NCI-H524 treated with DMSO at 0.1 percent for 48 hours (cell line): ENCODE results near the gene PSMD1.
"Not testable (repeated sequence)": the region's sequence is repeated elsewhere in the genome, so short reads cannot be mapped to it uniquely, and the experiment has no call there.

Experiments used
- DNase-seq: peaks from one replicate; lab custom pipeline; 2025; lab: John Stamatoyannopoulos, UW

PSMD1 gene

GRCh38 chr2:231117148-231117547, 60.5 kb downstream of the PSMD1 start:
- no peak for DNase-seq

- no peak for DNase-seq
Observed at GRCh38 chr2:231117922-231118613, 61.4 kb downstream of the PSMD1 start.

- no peak for DNase-seq
Observed at GRCh38 chr2:231118614-231118942, 61.9 kb downstream of the PSMD1 start.

- DNase-seq = no peak
Observed at GRCh38 chr2:231123362-231123898, 66.8 kb downstream of the PSMD1 start.

- no peak for DNase-seq
Observed at GRCh38 chr2:231124838-231125568, 68.3 kb downstream of the PSMD1 start, which contains the start of gene HTR2B. Gene HTR2B (minus strand): TSS chr2:231125042. CDS start chr2:231123764, 1,278 bp downstream.

GRCh38 chr2:231126123-231126522, 69.5 kb downstream of the PSMD1 start:
- no peak for DNase-seq

GRCh38 chr2:231127480-231127879, 70.8 kb downstream of the PSMD1 start:
- DNase-seq = no peak

GRCh38 chr2:231127936-231128335, 71.3 kb downstream of the PSMD1 start:
- no peak for DNase-seq

GRCh38 chr2:231128541-231128940, 71.9 kb downstream of the PSMD1 start:
- no peak for DNase-seq

GRCh38 chr2:231129216-231129615, 72.5 kb downstream of the PSMD1 start:
- no peak for DNase-seq

- no peak for DNase-seq
Observed at GRCh38 chr2:231130336-231131056, 73.8 kb downstream of the PSMD1 start.

GRCh38 chr2:231132129-231132528, 75.5 kb downstream of the PSMD1 start:
- DNase-seq = no peak

- DNase-seq = no peak
Observed at GRCh38 chr2:231133365-231134099, 76.9 kb downstream of the PSMD1 start.

GRCh38 chr2:231134910-231135655, 78.4 kb downstream of the PSMD1 start:
- DNase-seq = peak; percentile 6

GRCh38 chr2:231138699-231139098, 82.0 kb downstream of the PSMD1 start:
- no peak for DNase-seq

- no peak for DNase-seq
Observed at GRCh38 chr2:231139796-231140195, 83.1 kb downstream of the PSMD1 start.

GRCh38 chr2:231140808-231141207, 84.1 kb downstream of the PSMD1 start:
- not testable (repeated sequence) for DNase-seq

GRCh38 chr2:231144896-231145295, 88.2 kb downstream of the PSMD1 start:
- DNase-seq = no peak

- no peak for DNase-seq
Observed at GRCh38 chr2:231146665-231147064, 90.0 kb downstream of the PSMD1 start.

GRCh38 chr2:231152800-231153557, 96.3 kb downstream of the PSMD1 start:
- DNase-seq = no peak
